ENCODE measurements around the gene SPDL1. TPM values are rescaled to one million over a fixed set of nuclear protein-coding genes. Genes with fewer than 3 reads are reported as not detected.

The SPDL1 gene
- total and polyA plus RNA-seq, 8 donors = 2.0 to 4.8 (median 2.7) TPM

DNA sequence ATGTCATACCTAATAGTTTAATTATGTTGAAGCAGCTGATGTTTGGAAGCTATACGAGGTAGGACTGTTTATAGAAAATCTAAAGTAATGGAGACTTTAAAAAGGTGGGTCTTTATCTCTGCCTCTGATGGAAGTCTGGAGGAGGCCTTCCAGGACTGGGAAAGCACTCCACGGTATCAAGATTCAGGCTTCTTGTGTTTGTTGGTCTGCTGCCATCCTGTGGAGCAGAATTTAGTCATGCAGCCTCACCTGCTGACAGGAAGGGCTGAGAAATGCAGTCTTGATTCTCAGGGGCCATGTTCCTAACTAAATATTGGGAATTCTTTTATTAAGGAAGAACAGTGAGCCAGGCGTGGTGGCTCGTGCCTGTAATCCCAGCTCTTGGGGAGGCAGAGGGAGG, 15.9 kb downstream of the SPDL1 start:
- FAIRE-seq (no peak), ATAC-seq (no peak), DNase-seq (no peak)
- no peaks in the 10 kb centered on the region for H3K9me3 ChIP-seq
- peaks cover 0 to 8% (median 6%) of the 10 kb centered on the region in 3 donors for H3K36me3 ChIP-seq
- no peak overlapping the region for H3K27ac ChIP-seq
- no peaks in the 10 kb centered on the region for H3K4me1 ChIP-seq
- WGBS, 2 donors = 83% methylated on average over 4 of the region's 4 CpGs
- intact Hi-C loops (cut with DNase I) = no loop called here
- H3K27me3 ChIP-seq = no peaks in the 10 kb centered on the region
- no peak overlapping the region for H3K4me3 ChIP-seq
- TF ChIP-seq CTCF (IDR thresholded peaks at IDR 0.05) = no peak

- Histone ChIP-seq H3K4me1 (no peaks in the 10 kb centered on the region), H3K36me3 (peaks cover 0 to 6% (median 4%) of the 10 kb centered on the region in 3 donors), H3K27ac (no peak overlapping the region), H3K9me3 (no peaks in the 10 kb centered on the region), H3K27me3 (no peaks in the 10 kb centered on the region), H3K4me3 (no peak overlapping the region)
- no peak for DNase-seq
- intact Hi-C loops (cut with DNase I) = no loop called here
- TF ChIP-seq CTCF (IDR thresholded peaks at IDR 0.05) = no peak
- no peak for ATAC-seq
- FAIRE-seq = no peak
Measured at GRCh38 chr5:169602535-169602934, 19.0 kb downstream of the SPDL1 start.

DNA sequence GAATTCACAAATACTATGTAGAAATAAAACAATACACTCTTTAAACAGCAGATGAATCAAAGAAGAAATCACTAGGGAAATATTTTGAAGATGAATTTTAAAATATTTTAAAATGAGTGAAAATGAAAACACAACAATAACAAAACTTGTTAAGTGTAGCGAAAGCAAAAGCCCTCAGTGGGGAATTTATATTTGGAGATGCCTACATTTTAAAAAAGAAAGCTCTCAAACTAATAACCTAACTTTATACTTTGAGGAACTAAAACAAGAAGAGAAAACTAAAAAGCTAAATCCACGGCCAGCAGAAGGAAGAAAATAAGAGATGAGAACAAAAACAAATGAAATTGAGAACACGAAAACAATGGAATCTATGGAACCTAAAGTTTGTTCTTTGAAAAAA, 22.7 kb downstream of the SPDL1 start:
- DNase-seq (no peak), ATAC-seq (no peak), FAIRE-seq (no peak)
- 91 to 97% methylated on average over 3 of the region's 3 CpGs for WGBS, 2 donors
- Histone ChIP-seq H3K36me3 (peaks cover 0 to 6% (median 4%) of the 10 kb centered on the region in 3 donors), H3K27ac (no peak overlapping the region), H3K4me1 (no peaks in the 10 kb centered on the region), H3K9me3 (no peaks in the 10 kb centered on the region), H3K27me3 (no peaks in the 10 kb centered on the region), H3K4me3 (no peak overlapping the region)
- intact Hi-C loops (cut with DNase I) = no loop called here
- no peak for TF ChIP-seq CTCF (IDR thresholded peaks at IDR 0.05)

DNA sequence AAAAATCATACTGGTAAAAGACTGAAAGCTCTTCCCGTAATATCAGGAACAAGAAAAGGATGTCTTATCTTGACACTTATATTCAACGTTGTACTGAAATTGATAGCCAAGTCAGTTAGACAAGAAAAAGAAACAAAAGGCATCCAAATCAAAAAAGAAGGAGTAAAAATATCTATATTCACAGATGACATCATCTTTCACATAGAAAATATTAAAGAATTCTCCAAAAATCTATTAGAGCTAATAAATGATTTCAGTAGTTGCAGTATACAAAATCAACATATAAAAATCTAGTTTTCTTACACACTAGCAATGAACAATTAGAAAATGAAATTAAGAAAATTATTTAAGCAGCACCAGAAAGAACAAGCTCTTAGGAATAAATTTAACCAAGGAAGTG, 24.3 kb downstream of the SPDL1 start:
- FAIRE-seq (no peak), ATAC-seq (no peak), DNase-seq (no peak)
- Histone ChIP-seq H3K27ac (no peak overlapping the region), H3K4me3 (no peak overlapping the region), H3K4me1 (no peaks in the 10 kb centered on the region), H3K36me3 (peaks cover 0 to under 1% (median 0%) of the 10 kb centered on the region in 3 donors), H3K9me3 (no peaks in the 10 kb centered on the region), H3K27me3 (no peaks in the 10 kb centered on the region)
- WGBS, 2 donors = 67 to 72% methylated on average over 2 of the region's 2 CpGs
- intact Hi-C loops (cut with DNase I) = no loop called here
- no peak for TF ChIP-seq CTCF (IDR thresholded peaks at IDR 0.05)

DNA sequence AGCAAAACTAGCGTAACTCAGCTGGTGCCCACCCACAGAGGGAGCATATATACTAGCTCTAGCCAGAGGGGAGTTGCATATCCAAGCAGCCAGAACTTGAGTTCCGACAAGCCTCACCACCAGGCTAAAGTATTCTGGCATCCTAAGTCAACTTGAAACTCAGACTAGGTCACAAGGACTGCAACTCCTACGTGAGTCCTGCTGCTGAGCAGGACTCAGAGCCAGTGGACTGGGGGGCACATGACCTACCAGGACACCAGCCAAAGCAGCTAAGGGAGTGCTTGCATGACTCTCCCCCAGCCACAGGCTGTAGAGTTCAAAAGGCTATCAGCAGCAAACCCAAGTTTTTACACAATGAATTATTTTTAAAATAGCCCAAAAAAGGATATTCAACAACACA, 26.1 kb downstream of the SPDL1 start:
- no peak for TF ChIP-seq CTCF (IDR thresholded peaks at IDR 0.05)
- no peaks in the 10 kb centered on the region for H3K9me3 ChIP-seq
- no peak overlapping the region for H3K27ac ChIP-seq
- intact Hi-C loops (cut with DNase I) = no loop called here
- WGBS, 2 donors = 61 to 65% methylated on average over 3 of the region's 3 CpGs
- FAIRE-seq (no peak), DNase-seq (no peak), ATAC-seq (no peak)
- H3K36me3 ChIP-seq = no peaks in the 10 kb centered on the region
- H3K4me1 ChIP-seq = no peaks in the 10 kb centered on the region
- no peaks in the 10 kb centered on the region for H3K27me3 ChIP-seq
- no peak overlapping the region for H3K4me3 ChIP-seq
